ENCODE measurements around the gene HMOX1. TPM values are rescaled to one million over a fixed set of nuclear protein-coding genes. Genes with fewer than 3 reads are reported as not detected.
"Not testable (repeated sequence)": the region's sequence is repeated elsewhere in the genome, so short reads cannot be mapped to it uniquely, and the experiment has no call there.

Gene HMOX1
- total RNA-seq, 1 donor from 2014 or later: 26.8 TPM

DNA sequence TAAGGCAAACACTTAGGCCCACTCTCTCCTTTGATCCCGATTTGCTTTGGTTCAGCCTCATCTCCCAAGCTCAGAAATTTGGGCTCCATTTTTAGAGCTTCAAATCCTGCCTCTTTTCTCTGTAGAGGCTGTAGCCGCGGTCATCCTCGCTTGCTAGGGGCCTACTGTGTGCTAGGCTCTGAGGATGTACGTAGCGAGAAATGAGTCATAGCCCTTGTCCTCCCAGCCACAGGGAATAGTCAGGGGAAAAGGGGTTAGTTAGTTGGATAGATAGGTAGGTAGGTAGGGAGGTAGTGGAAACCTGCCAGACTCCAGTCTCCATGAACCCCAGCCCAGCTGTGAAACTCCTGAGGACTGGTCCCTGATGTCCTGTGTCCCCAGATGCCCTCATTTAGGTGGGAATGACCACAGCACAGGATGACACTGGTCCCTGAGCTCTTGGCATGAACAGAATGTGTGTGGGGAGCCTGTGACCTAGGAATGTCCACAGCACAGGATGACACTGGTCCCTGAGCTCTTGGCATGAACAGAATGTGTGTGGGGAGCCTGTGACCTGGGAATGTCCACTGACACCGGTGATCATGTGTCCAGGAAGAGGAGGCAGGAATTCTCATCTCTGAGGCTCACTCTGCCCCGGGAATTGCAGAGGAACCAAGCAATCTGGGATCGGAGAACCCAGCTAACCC, 21.4 kb upstream of the HMOX1 start:
- DNase-seq (ENCODE audit: extremely low spot score in 2 of 2): no peak
- TF ChIP-seq POLR2AphosphoS5 (IDR thresholded peaks at IDR 0.05; ENCODE audit: insufficient read depth in 1 of 2, low read depth in 1 of 2): no peak
- no peak for TF ChIP-seq POLR2A (IDR thresholded peaks at IDR 0.05)
- no peak for TF ChIP-seq CTCF (IDR thresholded peaks at IDR 0.05)
- no peaks in the 10 kb centered on the region for H3K36me3 ChIP-seq
- H3K4me3 ChIP-seq: no peak overlapping the region
- no peaks in the 10 kb centered on the region for H3K9me3 ChIP-seq
- no peak overlapping the region for H3K27ac ChIP-seq
- no peaks in the 10 kb centered on the region for H3K27me3 ChIP-seq
- intact Hi-C loops (cut with DNase I): no loop called here
- H3K4me1 ChIP-seq: no peaks in the 10 kb centered on the region

GRCh38 chr22:35361001-35361558, 19.8 kb upstream of the HMOX1 start:
- Histone ChIP-seq H3K27ac (no peak overlapping the region), H3K4me1 (no peaks in the 10 kb centered on the region), H3K9me3 (no peaks in the 10 kb centered on the region), H3K27me3 (no peaks in the 10 kb centered on the region), H3K36me3 (no peaks in the 10 kb centered on the region), H3K4me3 (no peak overlapping the region)
- TF ChIP-seq POLR2AphosphoS5 (IDR thresholded peaks at IDR 0.05; ENCODE audit: insufficient read depth in 1 of 2, low read depth in 1 of 2): no peak
- no peak for DNase-seq (ENCODE audit: extremely low spot score in 2 of 2)
- intact Hi-C loops (cut with DNase I): no loop called here

DNA sequence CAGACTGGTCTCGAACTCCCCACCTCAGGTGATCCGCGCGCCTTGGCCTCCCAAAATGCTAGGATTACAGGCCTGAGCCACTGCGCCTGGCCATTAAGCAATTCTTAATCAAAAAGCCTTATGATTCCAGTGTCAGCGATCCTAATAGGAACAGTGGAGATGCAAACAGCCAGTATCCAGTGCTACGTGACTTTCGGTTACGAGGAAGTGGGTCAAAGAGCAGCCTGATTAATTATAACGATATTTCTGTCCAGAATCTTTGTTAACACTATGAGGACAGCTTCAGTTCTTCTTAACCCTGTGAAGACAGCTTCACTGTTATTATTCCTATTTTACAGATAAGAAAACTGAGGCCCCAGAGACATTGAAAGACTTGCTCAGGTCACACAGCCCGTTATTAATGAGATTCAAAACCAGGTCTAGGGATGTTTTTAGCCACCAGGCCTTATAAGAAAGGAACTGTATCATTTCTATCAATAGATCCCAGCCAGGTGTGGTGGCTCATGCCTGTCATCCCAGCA, 17.3 kb upstream of the HMOX1 start:
- Histone ChIP-seq H3K36me3 (no peaks in the 10 kb centered on the region), H3K9me3 (no peaks in the 10 kb centered on the region), H3K27ac (no peak overlapping the region), H3K4me3 (no peak overlapping the region), H3K27me3 (no peaks in the 10 kb centered on the region), H3K4me1 (no peaks in the 10 kb centered on the region)
- intact Hi-C loops (cut with DNase I): no loop called here
- DNase-seq (ENCODE audit: extremely low spot score in 2 of 2): no peak
- TF ChIP-seq CTCF (IDR thresholded peaks at IDR 0.05): no peak
- no peak for TF ChIP-seq POLR2A (IDR thresholded peaks at IDR 0.05)
- TF ChIP-seq POLR2AphosphoS5 (IDR thresholded peaks at IDR 0.05; ENCODE audit: insufficient read depth in 1 of 2, low read depth in 1 of 2): no peak

- intact Hi-C loops (cut with DNase I); H3K27me3 ChIP-seq; H3K4me3 ChIP-seq; H3K4me1 ChIP-seq; H3K27ac ChIP-seq; H3K36me3 ChIP-seq; DNase-seq (ENCODE audit: extremely low spot score in 2 of 2); H3K9me3 ChIP-seq: not testable (repeated sequence)
Observed at GRCh38 chr22:35364230-35364629, 16.7 kb upstream of the HMOX1 start.

- Histone ChIP-seq H3K4me1 (peaks cover 9% of the 10 kb centered on the region), H3K4me3 (no peak overlapping the region), H3K27me3 (no peaks in the 10 kb centered on the region), H3K27ac (no peak overlapping the region), H3K9me3 (no peaks in the 10 kb centered on the region), H3K36me3 (no peaks in the 10 kb centered on the region)
- no peak for DNase-seq (ENCODE audit: extremely low spot score in 2 of 2)
- intact Hi-C loops (cut with DNase I): no loop called here
- no peak for TF ChIP-seq POLR2AphosphoS5 (IDR thresholded peaks at IDR 0.05; ENCODE audit: insufficient read depth in 1 of 2, low read depth in 1 of 2)
- no peak for TF ChIP-seq POLR2A (IDR thresholded peaks at IDR 0.05)
- TF ChIP-seq CTCF (IDR thresholded peaks at IDR 0.05): no peak
Observed at GRCh38 chr22:35367331-35367886, 13.5 kb upstream of the HMOX1 start.

DNA sequence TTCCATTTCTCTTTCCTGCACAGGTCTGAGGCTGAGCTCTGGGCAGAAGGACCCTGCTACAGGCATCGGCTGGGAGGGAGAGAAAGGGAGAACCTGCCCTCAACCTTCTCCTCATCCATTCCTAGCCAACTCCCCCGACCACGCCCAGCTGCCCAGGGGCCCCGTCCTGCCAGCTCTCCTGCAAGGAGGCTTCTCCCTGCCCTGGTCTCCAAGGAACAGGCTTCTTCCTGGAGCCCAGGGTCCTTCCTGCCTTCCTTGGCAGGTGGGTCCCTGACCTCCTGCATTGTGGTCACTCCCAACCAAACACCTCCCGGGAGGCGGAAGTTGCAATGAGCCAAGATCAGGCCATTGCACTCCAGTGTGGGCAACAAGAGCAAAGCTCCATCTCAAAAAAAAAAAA, 12.5 kb upstream of the HMOX1 start:
- Histone ChIP-seq H3K27ac (no peak overlapping the region), H3K36me3 (no peaks in the 10 kb centered on the region), H3K9me3 (no peaks in the 10 kb centered on the region), H3K4me1 (peaks cover 11% of the 10 kb centered on the region), H3K27me3 (no peaks in the 10 kb centered on the region), H3K4me3 (no peak overlapping the region)
- no peak for DNase-seq (ENCODE audit: extremely low spot score in 2 of 2)
- intact Hi-C loops (cut with DNase I): no loop called here
- TF ChIP-seq POLR2AphosphoS5 (IDR thresholded peaks at IDR 0.05; ENCODE audit: insufficient read depth in 1 of 2, low read depth in 1 of 2) (no peak), CTCF (IDR thresholded peaks at IDR 0.05) (no peak), POLR2A (IDR thresholded peaks at IDR 0.05) (no peak)

Measured in vagina (tissue), 2 donors.